T-helper 22 cell (primary cell): ENCODE results near the gene HSFX3.
A peak's percentile ranks its signal among the peaks of the same experiment; 100 is the strongest.
"Not testable (repeated sequence)": the region's sequence is repeated elsewhere in the genome, so short reads cannot be mapped to it uniquely, and the experiment has no call there.

Source experiments
- DNase-seq: peaks from one replicate; pipeline ENCODE4 v3.0.0-alpha.2; 2020; ENCODE audit warnings: low read depth

Gene HSFX3

GRCh38 chrX:149545545-149546543, 3.9 kb downstream of the HSFX3 start:
- not testable (repeated sequence) for DNase-seq

- DNase-seq = no peak
Measured at GRCh38 chrX:149541521-149542047, 8.1 kb downstream of the HSFX3 start.

GRCh38 chrX:149540621-149541520, 8.9 kb downstream of the HSFX3 start, which contains the start of gene EOLA1:
EOLA1 (plus strand) TSS chrX:149541012; CDS start chrX:149545631, 4,619 bp downstream.
- peak; percentile 87 for DNase-seq

GRCh38 chrX:149540131-149540620, 9.5 kb downstream of the HSFX3 start:
- DNase-seq = peak; percentile 88

- peak; percentile 84 for DNase-seq
Measured at GRCh38 chrX:149539283-149540130, 10.2 kb downstream of the HSFX3 start.

GRCh38 chrX:149537474-149537873, 12.2 kb downstream of the HSFX3 start:
- not testable (repeated sequence) for DNase-seq

GRCh38 chrX:149534926-149535602, 14.7 kb downstream of the HSFX3 start:
- not testable (repeated sequence) for DNase-seq

- DNase-seq = not testable (repeated sequence)
Measured at GRCh38 chrX:149533999-149534398, 15.7 kb downstream of the HSFX3 start.

GRCh38 chrX:149532868-149533267, 16.9 kb downstream of the HSFX3 start:
- not testable (repeated sequence) for DNase-seq

- no peak for DNase-seq
Measured at GRCh38 chrX:149531599-149531998, 18.1 kb downstream of the HSFX3 start.

GRCh38 chrX:149528381-149528780, 21.3 kb downstream of the HSFX3 start:
- no peak for DNase-seq

GRCh38 chrX:149527705-149528104, 22.0 kb downstream of the HSFX3 start:
- no peak for DNase-seq

- not testable (repeated sequence) for DNase-seq
Measured at GRCh38 chrX:149526318-149527033, 23.2 kb downstream of the HSFX3 start.

- not testable (repeated sequence) for DNase-seq
Measured at GRCh38 chrX:149525903-149526302, 23.8 kb downstream of the HSFX3 start.

GRCh38 chrX:149525389-149525788, 24.3 kb downstream of the HSFX3 start:
- DNase-seq = peak; percentile 73

- no peak for DNase-seq
Measured at GRCh38 chrX:149522916-149523315, 26.8 kb downstream of the HSFX3 start.

- DNase-seq = peak; percentile 49
Measured at GRCh38 chrX:149521438-149521837, 28.3 kb downstream of the HSFX3 start.

GRCh38 chrX:149520636-149521277, 29.0 kb downstream of the HSFX3 start:
- not testable (repeated sequence) for DNase-seq

- DNase-seq = no peak
Measured at GRCh38 chrX:149518236-149518635, 31.5 kb downstream of the HSFX3 start.
